ENCODE results near the gene UBE2H. TPM values are rescaled to one million over a fixed set of nuclear protein-coding genes. Genes with fewer than 3 reads are reported as not detected.
"Not testable (repeated sequence)": the region's sequence is repeated elsewhere in the genome, so short reads cannot be mapped to it uniquely, and the experiment has no call there.

Gene UBE2H
- polyA plus RNA-seq, 1 donor (not counting 4 experiments of a cell fraction or from before 2014, with no cell fraction given) = 130 TPM

GRCh38 chr7:129797214-129797789 is 155.5 kb downstream of the UBE2H start:
- Histone ChIP-seq H3K79me2 (ENCODE audit: control insufficient read depth, insufficient read depth, low read length) (no peaks in the 10 kb centered on the region), H3K4me3 (ENCODE audit: control insufficient read depth in 2 of 3, extremely low read depth in 1 of 3, insufficient read depth in 2 of 3, low read depth in 1 of 3, low read length in 3 of 3) (no peak overlapping the region), H3K9me1 (ENCODE audit: control insufficient read depth, extremely low read depth, insufficient read depth, low read length) (no peaks in the 10 kb centered on the region), H3K9me3 (ENCODE audit: control insufficient read depth, low read depth, low read length) (no peaks in the 10 kb centered on the region), H3K36me3 (ENCODE audit: control insufficient read depth in 2 of 2, extremely low read depth in 1 of 2, insufficient read depth in 2 of 2, low read length in 2 of 2) (no peaks in the 10 kb centered on the region), H4K20me1 (ENCODE audit: control insufficient read depth, extremely low read depth, insufficient read depth, low read length) (no peaks in the 10 kb centered on the region), H3K4me2 (ENCODE audit: control insufficient read depth, extremely low read depth, insufficient read depth, low read depth, low read length) (no peak overlapping the region), H2AFZ (ENCODE audit: control insufficient read depth, low read length) (no peak overlapping the region), H3K4me1 (ENCODE audit: control insufficient read depth, extremely low read depth, insufficient read depth, low read length) (no peaks in the 10 kb centered on the region), H3K9ac (ENCODE audit: control insufficient read depth, extremely low read depth, insufficient read depth, low read length) (no peak overlapping the region), H3K27me3 (ENCODE audit: control insufficient read depth, extremely low read depth, insufficient read depth, low read length) (peaks cover 2% of the 10 kb centered on the region), H3K27ac (ENCODE audit: control insufficient read depth, insufficient read depth, low read length) (no peak overlapping the region)
- DNase-seq (ENCODE audit: low read depth, low spot score) = no peak
- no peak for FAIRE-seq
- TF ChIP-seq, protein P1, sequence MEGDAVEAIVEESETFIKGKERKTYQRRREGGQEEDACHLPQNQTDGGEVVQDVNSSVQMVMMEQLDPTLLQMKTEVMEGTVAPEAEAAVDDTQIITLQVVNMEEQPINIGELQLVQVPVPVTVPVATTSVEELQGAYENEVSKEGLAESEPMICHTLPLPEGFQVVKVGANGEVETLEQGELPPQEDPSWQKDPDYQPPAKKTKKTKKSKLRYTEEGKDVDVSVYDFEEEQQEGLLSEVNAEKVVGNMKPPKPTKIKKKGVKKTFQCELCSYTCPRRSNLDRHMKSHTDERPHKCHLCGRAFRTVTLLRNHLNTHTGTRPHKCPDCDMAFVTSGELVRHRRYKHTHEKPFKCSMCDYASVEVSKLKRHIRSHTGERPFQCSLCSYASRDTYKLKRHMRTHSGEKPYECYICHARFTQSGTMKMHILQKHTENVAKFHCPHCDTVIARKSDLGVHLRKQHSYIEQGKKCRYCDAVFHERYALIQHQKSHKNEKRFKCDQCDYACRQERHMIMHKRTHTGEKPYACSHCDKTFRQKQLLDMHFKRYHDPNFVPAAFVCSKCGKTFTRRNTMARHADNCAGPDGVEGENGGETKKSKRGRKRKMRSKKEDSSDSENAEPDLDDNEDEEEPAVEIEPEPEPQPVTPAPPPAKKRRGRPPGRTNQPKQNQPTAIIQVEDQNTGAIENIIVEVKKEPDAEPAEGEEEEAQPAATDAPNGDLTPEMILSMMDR (optimal IDR thresholded peaks at IDR 0.05 in 1 of 3, IDR thresholded peaks at IDR 0.05 in 1 of 3, conservative IDR thresholded peaks at IDR 0.05 in 1 of 3; ENCODE audit: extremely low read depth in 1 of 3, insufficient read depth in 2 of 3, low read length in 3 of 3) = no peak
- TF ChIP-seq EZH2 (IDR thresholded peaks at IDR 0.05; ENCODE audit: low read length) = no peak
- dilution Hi-C loops (cut with MboI; ENCODE audit: extremely low pct_ligation_motif_present, low sequenced_read_pairs) = no loop called here

- peaks cover 3% of the 10 kb centered on the region for H3K27me3 ChIP-seq (ENCODE audit: control insufficient read depth, extremely low read depth, insufficient read depth, low read length)
These were observed 156.5 kb downstream of the UBE2H start for GRCh38 chr7:129796186-129796775.

DNA sequence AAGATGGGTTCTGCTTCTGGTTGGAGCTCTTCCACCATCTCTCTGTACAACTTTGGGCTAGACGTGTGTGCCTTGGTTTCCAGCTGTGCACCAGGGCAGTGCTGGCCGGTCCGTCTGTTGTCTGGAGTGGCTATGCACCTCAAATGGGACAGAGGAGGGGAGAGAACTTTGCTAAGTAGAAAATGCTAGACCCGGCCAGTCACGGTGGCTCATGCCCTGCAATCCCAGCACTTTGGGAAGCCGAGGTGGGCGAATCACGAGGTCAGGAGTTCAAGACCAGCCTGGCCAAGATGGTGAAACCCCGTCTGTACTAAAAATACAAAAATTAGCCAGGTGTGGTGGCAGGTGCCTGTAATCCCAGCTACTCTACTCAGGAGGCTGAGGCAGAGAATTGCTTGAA is 158.3 kb downstream of the UBE2H start:
- H3K4me1 ChIP-seq (ENCODE audit: control insufficient read depth, extremely low read depth, insufficient read depth, low read length); DNase-seq (ENCODE audit: low read depth, low spot score); H3K27ac ChIP-seq (ENCODE audit: control insufficient read depth, insufficient read depth, low read length); H3K9me1 ChIP-seq (ENCODE audit: control insufficient read depth, extremely low read depth, insufficient read depth, low read length); H4K20me1 ChIP-seq (ENCODE audit: control insufficient read depth, extremely low read depth, insufficient read depth, low read length); H3K27me3 ChIP-seq (ENCODE audit: control insufficient read depth, extremely low read depth, insufficient read depth, low read length); H3K36me3 ChIP-seq (ENCODE audit: control insufficient read depth in 2 of 2, extremely low read depth in 1 of 2, insufficient read depth in 2 of 2, low read length in 2 of 2); H3K9me3 ChIP-seq (ENCODE audit: control insufficient read depth, low read depth, low read length); H3K79me2 ChIP-seq (ENCODE audit: control insufficient read depth, insufficient read depth, low read length); dilution Hi-C loops (cut with MboI; ENCODE audit: extremely low pct_ligation_motif_present, low sequenced_read_pairs); H3K4me3 ChIP-seq (ENCODE audit: control insufficient read depth in 2 of 3, extremely low read depth in 1 of 3, insufficient read depth in 2 of 3, low read depth in 1 of 3, low read length in 3 of 3); H3K9ac ChIP-seq (ENCODE audit: control insufficient read depth, extremely low read depth, insufficient read depth, low read length); H2AFZ ChIP-seq (ENCODE audit: control insufficient read depth, low read length); FAIRE-seq; H3K4me2 ChIP-seq (ENCODE audit: control insufficient read depth, extremely low read depth, insufficient read depth, low read depth, low read length): not testable (repeated sequence)

More at GRCh38 chr7:129796186-129796775, 156.5 kb downstream of the UBE2H start:
- no peaks in the 10 kb centered on the region for H4K20me1 ChIP-seq (ENCODE audit: control insufficient read depth, extremely low read depth, insufficient read depth, low read length)
- H3K27ac ChIP-seq (ENCODE audit: control insufficient read depth, insufficient read depth, low read length) = no peak overlapping the region
- no peak for DNase-seq (ENCODE audit: low read depth, low spot score)
- H3K36me3 ChIP-seq (ENCODE audit: control insufficient read depth in 2 of 2, extremely low read depth in 1 of 2, insufficient read depth in 2 of 2, low read length in 2 of 2) = no peaks in the 10 kb centered on the region
- no peaks in the 10 kb centered on the region for H3K9me1 ChIP-seq (ENCODE audit: control insufficient read depth, extremely low read depth, insufficient read depth, low read length)
- H3K9ac ChIP-seq (ENCODE audit: control insufficient read depth, extremely low read depth, insufficient read depth, low read length) = no peak overlapping the region
- no peak overlapping the region for H2AFZ ChIP-seq (ENCODE audit: control insufficient read depth, low read length)
- H3K4me2 ChIP-seq (ENCODE audit: control insufficient read depth, extremely low read depth, insufficient read depth, low read depth, low read length) = no peak overlapping the region
- TF ChIP-seq, protein P1 (optimal IDR thresholded peaks at IDR 0.05 in 1 of 3, IDR thresholded peaks at IDR 0.05 in 1 of 3, conservative IDR thresholded peaks at IDR 0.05 in 1 of 3; ENCODE audit: extremely low read depth in 1 of 3, insufficient read depth in 2 of 3, low read length in 3 of 3) = no peak
- no peak for TF ChIP-seq EZH2 (IDR thresholded peaks at IDR 0.05; ENCODE audit: low read length)
- no peaks in the 10 kb centered on the region for H3K9me3 ChIP-seq (ENCODE audit: control insufficient read depth, low read depth, low read length)
- no peaks in the 10 kb centered on the region for H3K79me2 ChIP-seq (ENCODE audit: control insufficient read depth, insufficient read depth, low read length)
- no peak overlapping the region for H3K4me3 ChIP-seq (ENCODE audit: control insufficient read depth in 2 of 3, extremely low read depth in 1 of 3, insufficient read depth in 2 of 3, low read depth in 1 of 3, low read length in 3 of 3)
- dilution Hi-C loops (cut with MboI; ENCODE audit: extremely low pct_ligation_motif_present, low sequenced_read_pairs) = no loop called here
- no peaks in the 10 kb centered on the region for H3K4me1 ChIP-seq (ENCODE audit: control insufficient read depth, extremely low read depth, insufficient read depth, low read length)
- no peak for FAIRE-seq
